Activated naive CD8-positive, alpha-beta T cell treated with anti-CD3 and anti-CD28 coated beads, Interleukin-2, amount 50 U/mL, for 16 hours (primary cell): ENCODE data around the gene LYPD8.
"Not testable (repeated sequence)": the region's sequence is repeated elsewhere in the genome, so short reads cannot be mapped to it uniquely, and the experiment has no call there.

Experiments
- DNase-seq: peaks from one replicate; pipeline ENCODE4 v3.0.0-alpha.2; 2020; ENCODE audit warnings: low read depth, low spot score

Gene LYPD8

DNA sequence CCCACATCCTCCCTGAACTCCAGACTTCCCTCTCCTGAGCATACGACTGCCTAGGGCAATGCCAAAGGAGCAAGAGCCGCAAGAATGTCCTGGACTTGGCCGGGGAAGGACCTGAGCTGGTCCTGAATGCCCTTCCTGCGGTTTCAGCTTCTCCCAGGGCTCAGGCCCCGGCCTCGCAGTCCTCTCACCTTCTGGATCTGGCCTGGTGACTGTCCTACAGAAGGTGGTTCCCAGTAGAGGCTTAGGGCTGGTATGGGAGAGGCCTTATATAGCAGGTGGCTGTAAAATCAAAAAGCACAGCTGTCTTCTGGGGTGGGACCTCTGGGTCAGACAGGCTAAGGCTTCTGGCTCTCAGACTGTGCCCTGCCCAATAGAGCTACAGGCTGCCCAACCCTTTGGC, at the start of gene LYPD8:
LYPD8 (minus strand) TSS at position 243 of the 400 bp plus-strand sequence. CDS start 4,678 bp downstream, outside the sequence.
- no peak for DNase-seq

- DNase-seq: no peak
These were observed 49.5 kb upstream of the LYPD8 start for GRCh38 chr1:248804771-248805681.

DNA sequence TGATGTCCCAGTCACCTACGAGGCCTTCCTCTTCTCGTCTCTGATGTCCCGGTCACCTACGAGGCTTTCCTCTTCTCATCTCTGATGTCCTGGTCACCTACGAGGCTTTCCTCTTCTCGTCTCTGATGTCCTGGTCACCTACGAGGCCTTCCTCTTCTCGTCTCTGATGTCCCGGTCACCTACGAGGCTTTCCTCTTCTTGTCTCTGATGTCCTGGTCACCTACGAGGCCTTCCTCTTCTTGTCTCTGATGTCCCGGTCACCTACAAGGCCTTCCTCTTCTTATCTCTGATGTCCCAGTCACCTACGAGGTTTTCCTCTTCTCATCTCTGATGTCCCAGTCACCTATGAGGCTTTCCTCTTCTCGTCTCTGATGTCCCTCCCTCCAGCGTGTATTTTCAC, 47.9 kb upstream of the LYPD8 start:
- DNase-seq: not testable (repeated sequence)

- DNase-seq: no peak
These were observed 46.9 kb upstream of the LYPD8 start for GRCh38 chr1:248802454-248802853.

GRCh38 chr1:248800459-248800858, 44.9 kb upstream of the LYPD8 start:
- no peak for DNase-seq

DNA sequence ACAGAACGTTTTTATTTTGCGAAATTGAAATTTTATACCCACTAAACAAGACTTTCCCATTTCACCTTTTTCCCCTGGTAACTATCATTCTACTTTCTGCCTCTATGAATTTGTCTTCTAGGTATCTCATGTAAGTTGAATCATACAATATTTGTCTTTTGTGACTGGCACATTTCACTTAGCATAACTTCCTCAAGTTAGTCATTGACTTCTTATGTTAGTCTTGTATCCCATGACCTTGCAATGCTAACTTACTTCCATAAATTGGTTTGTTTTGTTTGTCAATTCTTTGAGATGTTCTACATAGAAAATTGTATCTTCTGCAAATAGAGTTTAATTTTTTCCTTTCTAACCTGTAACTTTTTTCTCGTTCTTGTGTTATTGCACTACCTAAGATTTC, 43.2 kb upstream of the LYPD8 start:
- DNase-seq: no peak

DNA sequence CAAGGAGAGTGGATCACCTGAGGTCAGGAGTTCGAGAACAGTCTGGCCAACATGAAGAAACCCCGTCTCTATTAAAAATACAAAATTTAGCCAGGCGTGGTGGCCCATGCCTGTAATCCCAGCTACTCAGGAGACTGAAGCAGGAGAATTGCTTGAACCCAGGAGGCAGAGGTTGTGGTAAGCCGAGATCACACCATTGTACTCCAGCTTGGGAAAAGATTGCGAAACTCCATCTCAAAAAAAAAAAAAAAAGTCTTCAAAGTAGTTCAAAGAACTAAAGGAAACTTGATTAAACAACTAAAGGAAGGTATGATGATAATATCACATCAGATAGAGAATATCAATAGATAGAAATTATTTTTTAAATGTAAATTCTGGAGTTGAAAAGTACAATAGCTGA, 39.1 kb upstream of the LYPD8 start:
- not testable (repeated sequence) for DNase-seq

DNA sequence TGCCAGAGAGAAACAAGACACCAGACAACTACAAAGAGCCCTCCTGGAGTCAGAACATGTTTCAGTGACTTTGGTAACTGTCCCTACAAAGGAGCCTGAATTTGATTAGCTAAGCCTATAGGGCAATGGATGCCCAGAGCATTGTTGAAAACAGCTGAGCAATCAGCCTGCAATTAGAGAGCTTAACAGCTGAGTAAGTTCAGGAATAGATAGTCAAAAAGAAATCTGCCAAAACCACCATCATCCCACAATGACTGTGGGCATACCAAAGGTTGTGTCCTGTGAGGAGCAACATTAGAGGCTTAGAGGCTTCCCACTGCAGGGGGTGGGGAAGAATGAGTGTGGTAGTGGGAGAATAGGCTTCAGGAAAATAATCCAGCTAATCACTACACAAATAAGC, 38.0 kb upstream of the LYPD8 start:
- no peak for DNase-seq

DNA sequence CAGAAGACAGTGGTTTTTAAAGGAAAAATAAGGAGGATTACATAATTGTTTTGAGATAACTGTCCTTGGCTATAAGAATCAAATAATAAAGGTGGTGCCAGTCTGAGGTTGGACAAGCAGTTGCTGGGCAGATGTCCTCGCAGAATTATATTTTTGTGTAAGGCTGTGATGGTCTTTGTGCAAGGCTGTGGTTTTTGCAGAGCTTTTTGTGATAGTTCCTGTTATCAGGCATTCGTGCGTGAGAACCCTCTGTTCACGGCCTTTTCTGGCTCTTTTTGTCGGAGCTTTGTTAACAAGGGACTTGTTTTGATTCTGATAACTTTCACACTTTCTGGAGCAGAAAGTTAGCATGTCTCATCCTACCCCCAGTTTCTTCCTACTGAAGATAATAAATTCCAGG, 36.8 kb upstream of the LYPD8 start:
- DNase-seq: no peak

DNA sequence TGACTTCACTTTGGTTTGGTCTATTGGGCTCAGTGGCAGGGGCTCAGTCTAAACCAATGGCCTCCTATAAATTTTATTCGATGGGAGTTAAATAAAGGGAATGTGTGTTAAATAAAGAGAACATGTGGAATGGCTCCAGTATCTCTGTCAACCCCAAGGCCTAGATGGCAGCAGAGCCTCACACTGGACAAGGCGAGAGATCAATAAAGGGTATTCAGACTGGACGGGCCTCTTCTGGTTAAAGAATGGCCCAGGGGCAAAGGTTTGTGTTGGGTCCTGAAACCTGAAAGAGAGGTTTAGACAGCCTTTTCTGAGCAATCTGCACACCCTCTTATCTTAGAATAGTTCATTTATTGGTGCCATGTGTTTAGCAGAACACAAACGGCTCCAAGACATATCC, 35.5 kb upstream of the LYPD8 start:
- no peak for DNase-seq

- DNase-seq: no peak
These were observed 34.9 kb upstream of the LYPD8 start for GRCh38 chr1:248790456-248790855.

DNA sequence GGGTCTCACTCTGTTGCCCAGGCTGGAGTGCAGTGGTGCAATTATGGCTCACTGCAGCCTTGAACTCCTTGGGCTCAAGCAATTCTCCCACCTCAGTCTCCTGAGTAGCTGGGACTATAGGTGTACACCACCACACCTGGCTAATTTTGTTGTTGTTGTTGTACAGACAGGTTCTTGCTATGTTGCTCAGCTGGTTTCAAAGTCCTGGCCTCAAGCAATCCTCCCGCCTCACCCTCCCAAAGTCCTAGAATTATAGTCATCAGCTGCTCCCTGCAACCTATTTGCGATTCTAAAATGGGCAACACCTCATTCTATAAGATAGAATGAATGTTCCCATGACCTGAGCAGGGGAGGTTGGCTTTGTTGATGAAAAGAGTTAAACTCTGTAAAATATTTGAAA, 33.8 kb upstream of the LYPD8 start:
- DNase-seq: not testable (repeated sequence)

DNA sequence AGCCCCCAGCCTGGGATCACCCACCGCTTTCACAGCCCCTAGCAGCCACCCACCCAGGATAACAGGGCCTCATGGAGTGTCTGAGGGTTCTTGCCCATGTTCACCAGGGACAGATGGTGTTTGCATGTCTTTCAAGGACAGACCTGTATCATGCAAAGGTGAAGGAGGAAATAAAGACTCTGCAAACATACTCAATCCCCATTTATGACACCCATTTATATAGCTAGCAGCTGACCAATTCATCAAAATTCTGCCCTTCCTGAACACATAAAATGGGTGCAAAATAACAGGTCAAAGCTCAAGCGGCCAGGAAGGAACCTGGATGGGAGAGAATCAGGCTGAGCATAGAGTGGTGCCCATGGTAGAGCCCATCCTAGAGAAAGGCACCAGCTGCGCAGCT, 32.8 kb upstream of the LYPD8 start:
- DNase-seq: no peak

GRCh38 chr1:248787430-248787829, 31.9 kb upstream of the LYPD8 start:
- no peak for DNase-seq

GRCh38 chr1:248786156-248786555, 30.6 kb upstream of the LYPD8 start:
- DNase-seq: no peak

GRCh38 chr1:248783367-248783766, 27.8 kb upstream of the LYPD8 start:
- no peak for DNase-seq

DNA sequence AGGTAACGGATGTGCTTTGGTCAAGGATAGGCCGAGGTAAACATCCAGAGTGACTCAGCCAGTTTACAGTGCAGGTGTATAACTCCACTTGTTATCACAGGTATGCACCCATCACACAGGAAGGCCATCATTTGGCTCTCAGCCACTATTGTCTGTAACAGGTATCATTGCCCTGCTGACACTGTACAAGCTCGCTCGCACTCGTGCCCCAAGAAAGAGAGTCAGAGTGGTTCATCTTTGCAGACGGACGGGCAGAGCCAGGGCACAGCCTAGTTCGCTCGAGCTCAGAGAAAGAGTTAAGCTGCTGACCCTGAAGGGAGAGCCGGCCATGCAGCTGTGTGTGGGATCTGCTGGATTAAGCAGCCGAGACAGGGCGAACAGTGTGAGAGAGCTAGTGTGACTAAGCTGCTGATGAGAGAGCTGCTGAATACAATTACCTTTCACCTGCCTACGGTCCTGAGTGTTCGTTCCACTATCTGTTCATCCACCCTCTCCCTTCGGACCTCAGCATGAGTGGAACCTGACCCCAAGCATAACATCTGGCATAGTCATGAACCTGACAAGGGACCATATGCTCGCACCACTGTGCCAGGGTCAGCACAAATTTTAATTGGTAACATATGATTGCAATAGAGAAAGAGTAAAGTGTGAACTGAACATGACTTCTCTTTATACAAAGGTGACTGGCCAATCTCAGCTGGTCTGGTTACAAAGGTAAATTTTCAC, 27.0 kb upstream of the LYPD8 start:
- no peak for DNase-seq

- no peak for DNase-seq
These were observed 23.8 kb upstream of the LYPD8 start for GRCh38 chr1:248779350-248779749.

- DNase-seq: no peak
These were observed 23.3 kb upstream of the LYPD8 start for GRCh38 chr1:248778906-248779305.

GRCh38 chr1:248776991-248777390, 21.4 kb upstream of the LYPD8 start:
- no peak for DNase-seq

- DNase-seq: no peak
These were observed 19.9 kb upstream of the LYPD8 start for GRCh38 chr1:248775441-248775840.

GRCh38 chr1:248759644-248760043, 4.1 kb upstream of the LYPD8 start:
- no peak for DNase-seq

DNA sequence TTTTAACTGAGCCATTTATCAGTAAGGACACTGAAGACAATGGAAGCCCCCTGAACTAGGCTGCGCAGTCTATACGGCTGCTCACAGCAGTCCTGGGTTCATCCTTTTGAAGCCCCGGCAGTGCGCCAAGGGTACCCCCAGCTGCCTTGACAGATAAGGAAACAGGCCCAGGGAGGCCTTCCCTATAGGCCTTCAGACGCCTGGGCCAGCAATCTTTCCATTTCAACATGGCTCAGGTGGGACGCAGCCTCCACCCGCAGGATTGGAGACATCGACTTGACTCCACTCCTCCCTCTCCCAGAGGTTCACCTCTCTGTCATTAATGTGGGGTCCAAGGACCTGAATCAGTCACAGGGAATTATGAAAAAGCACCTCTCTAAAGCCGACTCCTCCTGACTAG, 2.8 kb upstream of the LYPD8 start:
- no peak for DNase-seq
